Right lobe of liver (tissue), 6 donors: ENCODE data around the gene CCDC92. TPM values are rescaled to one million over a fixed set of nuclear protein-coding genes. Genes with fewer than 3 reads are reported as not detected.

Experiments used
- ATAC-seq, 4 donors: fragments of 200-7000 bp; cut with Tn5 transposase; one replicate each; pipeline ENCODE4 v1.9.1; 2020; ENCODE audit warnings: mild to moderate bottlenecking in 4 of 4, moderate library complexity in 4 of 4
- DNase-seq, 3 donors: peaks; one replicate each; pipeline ENCODE4 v3.0.0-alpha.2; 2020
- H3K27ac ChIP-seq, 3 donors: fragments of 200-600 bp; one replicate each; pipeline ENCODE4 v1.8.0; 2022
- H3K27me3 ChIP-seq, 2 donors: fragments of 200-600 bp; one replicate each; pipeline ENCODE4 v1.8.0; 2022
- H3K36me3 ChIP-seq, 4 donors: fragments of 200-600 bp; sonication (generic) in 1 of 4; one replicate each; pipeline versions ENCODE4 v1.5.1 to v1.8.0; 2017 to 2022; ENCODE audit warnings: control low read depth in 1 of 4
- H3K4me1 ChIP-seq, 4 donors: fragments of 200-600 bp; sonication (generic) in 1 of 4; one replicate each; pipeline versions ENCODE4 v1.5.1 to v1.8.0; 2017 to 2022; ENCODE audit warnings: control low read depth in 1 of 4
- H3K4me3 ChIP-seq, 3 donors: fragments of 200-600 bp; one replicate each; pipeline ENCODE4 v1.8.0; 2022
- H3K9me3 ChIP-seq, 4 donors: fragments of 200-600 bp; sonication (generic) in 1 of 4; one replicate each; pipeline versions ENCODE4 v1.5.1 to v1.8.0; 2017 to 2022; ENCODE audit warnings: control low read depth in 1 of 4
- POLR2A ChIP-seq: fragments of 450-650 bp; IDR thresholded peaks from one replicate; pipeline ENCODE4 v1.6.1; 2017; ENCODE audit warnings: antibody characterized with exemption, mild to moderate bottlenecking
- WGBS: methylation state at CpG from one replicate; pipeline ENCODE4 v1.1.6; 2018; ENCODE audit warnings: low coverage, low lambda C conversion rate; ENCODE audit not compliant: insufficient coverage; ENCODE audit errors: missing lambda C conversion rate; 5-methylcytosine and 5-hydroxymethylcytosine counted together
- intact Hi-C, 2 donors: fragments of 100-400 bp; cut with DNase I; formaldehyde crosslinking; loops; one replicate each; pipeline versions ENCODE4 v1.11.2 to v1.14.1; 2022
- total RNA-seq, 6 experiments: library from RNA; depleted of rRNA in 2 of 6; stranded (reverse); fragments of >200 nt in 2 of 6; fragmentation: NEBNext Ultra II Directional in 3 of 6; extraction: Animal tissue kit (Norgen Biotek cat#: 25700) in 3 of 6; gene quantifications; one replicate each; pipeline versions ENCODE4 v1.1.0 to v1.2.4, GENCODE V29; 2016 to 2023
- TF ChIP-seq, protein P1 (sequence below), 4 donors: fragments of 200-600 bp in 3 of 4; fragments of 450-650 bp in 1 of 4; IDR thresholded peaks; one replicate each; pipeline versions ENCODE4 v1.5.1 to v1.8.0; 2016 to 2022; ENCODE audit warnings: antibody characterized with exemption in 4 of 4, mild to moderate bottlenecking in 2 of 4
- donor health status: DM: no; HTN: yes; CAD: no.
- donor health status: DM: no; HTN: no; CAD: no.
- donor health status: DM: no; HTN: no; CAD: no.
- donor health status: DM: no; HTN: yes; CAD: no.
- donor health status: DM: no; HTN: yes; CAD: no.

The CCDC92 gene
- total RNA-seq, 6 experiments from 2014 or later = 12.5 to 17.5 (median 16.1) TPM

DNA sequence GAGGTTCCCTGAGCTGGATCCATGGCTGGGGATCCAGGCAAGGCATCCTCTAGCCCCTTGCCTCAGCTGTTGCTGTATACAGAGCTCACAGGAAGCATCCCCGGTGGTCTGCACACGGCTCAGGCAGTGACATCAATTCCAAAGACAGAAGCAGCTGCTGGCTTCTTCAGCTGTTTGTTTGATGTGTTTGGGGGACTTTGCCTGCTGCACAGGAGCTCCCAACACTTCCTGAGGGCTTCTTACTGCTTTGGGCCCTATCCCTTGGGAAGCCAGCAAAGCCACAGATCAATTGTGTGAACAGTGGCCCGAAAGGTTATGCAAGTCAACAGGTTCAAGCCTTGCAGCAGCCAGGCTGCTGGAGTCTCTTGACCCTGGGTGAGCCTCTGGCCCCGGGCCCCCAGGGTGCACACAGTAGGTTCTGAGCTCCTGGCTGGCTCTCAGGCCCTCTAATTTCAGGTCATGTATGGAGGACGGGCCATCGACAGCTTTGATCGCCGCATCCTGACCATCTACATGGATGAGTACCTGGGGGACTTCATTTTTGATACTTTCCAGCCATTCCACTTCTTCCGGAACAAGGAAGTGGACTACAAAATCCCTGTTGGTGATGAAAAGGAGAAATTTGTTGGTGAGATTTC is 42.6 kb downstream of the CCDC92 start:
- ATAC-seq (no peak), DNase-seq (no peak)
- Histone ChIP-seq H3K4me3 (no peak overlapping the region), H3K36me3 (no peaks in the 10 kb centered on the region), H3K27ac (no peak overlapping the region), H3K9me3 (no peaks in the 10 kb centered on the region), H3K27me3 (no peaks in the 10 kb centered on the region), H3K4me1 (no peaks in the 10 kb centered on the region)
- WGBS = 83% methylated on average over 1 of the region's 9 CpGs
- TF ChIP-seq, protein P1, sequence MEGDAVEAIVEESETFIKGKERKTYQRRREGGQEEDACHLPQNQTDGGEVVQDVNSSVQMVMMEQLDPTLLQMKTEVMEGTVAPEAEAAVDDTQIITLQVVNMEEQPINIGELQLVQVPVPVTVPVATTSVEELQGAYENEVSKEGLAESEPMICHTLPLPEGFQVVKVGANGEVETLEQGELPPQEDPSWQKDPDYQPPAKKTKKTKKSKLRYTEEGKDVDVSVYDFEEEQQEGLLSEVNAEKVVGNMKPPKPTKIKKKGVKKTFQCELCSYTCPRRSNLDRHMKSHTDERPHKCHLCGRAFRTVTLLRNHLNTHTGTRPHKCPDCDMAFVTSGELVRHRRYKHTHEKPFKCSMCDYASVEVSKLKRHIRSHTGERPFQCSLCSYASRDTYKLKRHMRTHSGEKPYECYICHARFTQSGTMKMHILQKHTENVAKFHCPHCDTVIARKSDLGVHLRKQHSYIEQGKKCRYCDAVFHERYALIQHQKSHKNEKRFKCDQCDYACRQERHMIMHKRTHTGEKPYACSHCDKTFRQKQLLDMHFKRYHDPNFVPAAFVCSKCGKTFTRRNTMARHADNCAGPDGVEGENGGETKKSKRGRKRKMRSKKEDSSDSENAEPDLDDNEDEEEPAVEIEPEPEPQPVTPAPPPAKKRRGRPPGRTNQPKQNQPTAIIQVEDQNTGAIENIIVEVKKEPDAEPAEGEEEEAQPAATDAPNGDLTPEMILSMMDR (IDR thresholded peaks at IDR 0.05) = no peak
- TF ChIP-seq POLR2A = no peak
- intact Hi-C loops = loop anchor here in 1 of 2 donors (10.0 kb wide), 1 partner anchor 375 kb away; no protein-coding TSS in a partner anchor

DNA sequence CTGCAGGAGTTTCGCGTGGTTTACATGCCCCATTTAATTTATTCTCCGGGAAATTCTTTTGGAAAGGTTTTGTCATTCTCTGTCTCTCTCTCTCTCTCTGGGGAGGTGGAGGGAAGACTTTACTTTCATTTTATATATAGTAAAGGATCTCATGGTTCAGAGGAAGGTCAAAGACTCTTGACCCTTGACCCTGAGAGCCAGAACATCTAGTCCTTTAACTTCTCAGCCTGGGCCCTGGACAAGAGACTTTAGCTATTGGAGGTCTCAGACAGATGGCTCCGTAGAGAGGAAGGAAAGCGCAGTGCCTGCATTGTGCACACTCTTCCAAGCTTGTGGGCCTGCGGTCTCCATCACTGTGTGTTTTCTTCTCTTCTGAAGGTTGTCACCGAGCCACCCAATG is 43.7 kb downstream of the CCDC92 start:
- no peak overlapping the region for H3K4me3 ChIP-seq
- no peaks in the 10 kb centered on the region for H3K4me1 ChIP-seq
- intact Hi-C loops = no loop called here
- ATAC-seq (no peak), DNase-seq (no peak)
- 91% methylated on average over 7 of the region's 7 CpGs for WGBS
- no peaks in the 10 kb centered on the region for H3K9me3 ChIP-seq
- TF ChIP-seq POLR2A = no peak
- H3K36me3 ChIP-seq = no peaks in the 10 kb centered on the region
- H3K27ac ChIP-seq = no peak overlapping the region
- no peaks in the 10 kb centered on the region for H3K27me3 ChIP-seq

DNA sequence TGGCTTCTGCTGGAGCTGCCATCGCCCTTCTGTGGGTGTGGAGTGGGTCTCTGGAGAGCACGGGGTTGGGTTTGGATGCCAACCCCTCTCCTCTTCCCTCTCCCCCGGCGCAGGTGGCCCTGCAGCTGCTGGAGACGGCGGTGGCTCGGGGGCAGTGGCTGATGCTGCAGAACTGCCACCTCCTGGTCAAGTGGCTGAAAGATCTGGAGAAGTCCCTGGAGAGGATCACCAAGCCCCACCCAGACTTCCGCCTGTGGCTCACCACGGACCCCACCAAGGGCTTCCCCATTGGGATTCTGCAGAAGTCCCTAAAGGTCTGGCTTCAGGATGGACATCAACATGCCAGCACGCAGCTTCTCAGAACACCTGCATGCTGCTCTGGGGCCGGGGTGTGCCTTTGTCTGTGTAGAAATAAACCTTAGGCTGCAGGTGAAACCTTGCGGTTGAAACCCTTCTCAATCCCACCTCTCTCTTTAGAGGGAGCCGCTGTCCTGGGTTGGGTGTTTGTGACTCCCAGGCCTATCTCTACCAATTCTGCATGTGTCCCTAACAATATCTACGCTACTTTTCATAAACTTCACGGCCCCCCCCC is 44.3 kb downstream of the CCDC92 start:
- no peak for DNase-seq
- WGBS = 83% methylated on average over 2 of the region's 15 CpGs

DNA sequence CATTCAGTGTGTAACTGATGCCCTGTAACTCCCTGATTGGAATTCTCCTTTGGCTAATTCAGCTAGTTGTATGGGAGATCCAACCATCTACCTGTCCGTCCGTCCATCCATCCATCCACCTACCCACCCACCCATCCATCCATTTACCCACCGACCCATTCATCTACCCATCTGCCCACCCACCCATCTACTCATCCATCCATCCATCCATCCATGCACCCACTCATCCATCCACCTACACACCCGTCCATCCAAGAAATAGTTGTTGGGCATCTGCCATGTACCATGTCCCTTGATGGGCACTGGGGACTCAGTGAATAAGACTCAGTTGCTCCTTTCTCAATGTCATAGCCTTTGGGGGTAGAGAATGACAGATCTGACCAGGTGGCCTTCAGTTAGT is 48.1 kb downstream of the CCDC92 start:
- intact Hi-C loops = no loop called here
- no peaks in the 10 kb centered on the region for H3K36me3 ChIP-seq
- WGBS = 90% methylated on average over 4 of the region's 4 CpGs
- no peak overlapping the region for H3K27ac ChIP-seq
- H3K9me3 ChIP-seq = no peaks in the 10 kb centered on the region
- no peak overlapping the region for H3K4me3 ChIP-seq
- ATAC-seq (no peak), DNase-seq (no peak)
- no peaks in the 10 kb centered on the region for H3K4me1 ChIP-seq
- no peak for TF ChIP-seq POLR2A
- TF ChIP-seq, protein P1 (IDR thresholded peaks at IDR 0.05) = no peak
- H3K27me3 ChIP-seq = no peaks in the 10 kb centered on the region

More for the DNA sequence above, 44.3 kb downstream of the CCDC92 start:
- H3K4me1 ChIP-seq = no peaks in the 10 kb centered on the region
- TF ChIP-seq POLR2A = no peak
- TF ChIP-seq, protein P1 (IDR thresholded peaks at IDR 0.05) = no peak
- H3K9me3 ChIP-seq = no peaks in the 10 kb centered on the region
- H3K36me3 ChIP-seq = no peaks in the 10 kb centered on the region
- H3K4me3 ChIP-seq = no peak overlapping the region
- intact Hi-C loops = no loop called here
- no peaks in the 10 kb centered on the region for H3K27me3 ChIP-seq
- no peak overlapping the region for H3K27ac ChIP-seq
- ATAC-seq = no peak

DNA sequence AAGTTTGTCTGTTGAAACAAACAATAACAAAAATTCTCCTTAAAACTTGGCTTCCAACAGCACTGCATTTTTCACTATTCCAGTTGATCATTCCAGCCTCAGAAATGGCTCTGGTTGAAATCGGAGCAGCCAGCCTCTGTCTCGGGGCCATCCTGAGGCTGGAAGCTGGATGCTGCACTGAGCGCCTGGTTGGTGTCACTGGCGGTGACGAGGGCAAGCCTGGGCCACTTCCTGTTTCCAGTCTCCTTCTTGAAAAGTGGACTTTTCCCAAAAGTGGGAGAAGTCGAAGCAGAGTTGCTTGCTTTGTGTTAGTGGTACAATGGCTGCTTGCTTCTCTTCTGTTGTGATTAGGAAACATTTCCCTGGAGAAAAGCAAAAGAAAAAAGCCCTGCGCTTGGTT is 48.7 kb downstream of the CCDC92 start:
- Histone ChIP-seq H3K27me3 (no peaks in the 10 kb centered on the region), H3K36me3 (no peaks in the 10 kb centered on the region), H3K9me3 (no peaks in the 10 kb centered on the region), H3K4me1 (no peaks in the 10 kb centered on the region), H3K27ac (no peak overlapping the region), H3K4me3 (no peak overlapping the region)
- no peak for TF ChIP-seq POLR2A
- TF ChIP-seq, protein P1 (IDR thresholded peaks at IDR 0.05) = no peak
- ATAC-seq = no peak
- 57% methylated on average over 6 of the region's 7 CpGs for WGBS
- intact Hi-C loops = no loop called here
- DNase-seq = no peak
